ENCODE data around the gene CALCB.
"Not testable (repeated sequence)": the region's sequence is repeated elsewhere in the genome, so short reads cannot be mapped to it uniquely, and the experiment has no call there.

CALCB gene

GRCh38 chr11:15073361-15074205 is at the start of gene CALCB:
Gene CALCB, plus strand, starts transcription at chr11:15073593. Its CDS starts 1,126 bp downstream, at chr11:15074719.
- FAIRE-seq: no peak

- FAIRE-seq: no peak
These were observed 46.4 kb upstream of the CALCB start for GRCh38 chr11:15027011-15027410.

- no peak for FAIRE-seq
These were observed 45.4 kb upstream of the CALCB start for GRCh38 chr11:15027956-15028355.

GRCh38 chr11:15028379-15028778 is 45.0 kb upstream of the CALCB start:
- FAIRE-seq: no peak

- not testable (repeated sequence) for FAIRE-seq
These were observed 41.4 kb upstream of the CALCB start for GRCh38 chr11:15031945-15032344.

GRCh38 chr11:15034687-15035267 is 38.6 kb upstream of the CALCB start:
- no peak for FAIRE-seq

- no peak for FAIRE-seq
These were observed 38.1 kb upstream of the CALCB start for GRCh38 chr11:15035283-15035682.

- FAIRE-seq: no peak
These were observed 34.4 kb upstream of the CALCB start for GRCh38 chr11:15038963-15039362.

GRCh38 chr11:15045209-15045608 is 28.2 kb upstream of the CALCB start:
- FAIRE-seq: no peak

GRCh38 chr11:15045891-15046290 is 27.5 kb upstream of the CALCB start:
- FAIRE-seq: no peak

- FAIRE-seq: not testable (repeated sequence)
These were observed 26.7 kb upstream of the CALCB start for GRCh38 chr11:15046673-15047072.

GRCh38 chr11:15048616-15049015 is 24.8 kb upstream of the CALCB start:
- no peak for FAIRE-seq

GRCh38 chr11:15053191-15053685 is 20.2 kb upstream of the CALCB start:
- no peak for FAIRE-seq

- FAIRE-seq: no peak
These were observed 17.6 kb upstream of the CALCB start for GRCh38 chr11:15055620-15056356.

- FAIRE-seq: no peak
These were observed 16.1 kb upstream of the CALCB start for GRCh38 chr11:15057329-15057728.

GRCh38 chr11:15059132-15059915 is 14.1 kb upstream of the CALCB start:
- FAIRE-seq: no peak

- no peak for FAIRE-seq
These were observed 10.8 kb upstream of the CALCB start for GRCh38 chr11:15062599-15062998.

GRCh38 chr11:15069751-15070150 is 3.6 kb upstream of the CALCB start:
- FAIRE-seq: not testable (repeated sequence)

GRCh38 chr11:15071556-15072255 is 1.7 kb upstream of the CALCB start:
- FAIRE-seq: no peak

GRCh38 chr11:15072551-15073143 is 746 bp upstream of the CALCB start:
- FAIRE-seq: no peak

All from endometrium (tissue), 2 donors.